Spinal cord (tissue), 10 donors: ENCODE measurements around the gene SPAG6. TPM values are rescaled to one million over a fixed set of nuclear protein-coding genes. Genes with fewer than 3 reads are reported as not detected.
A peak's percentile ranks its signal among the peaks of the same experiment; 100 is the strongest.
"Not testable (repeated sequence)": the region's sequence is repeated elsewhere in the genome, so short reads cannot be mapped to it uniquely, and the experiment has no call there.

ENCODE experiments used
- DNase-seq, 6 donors: peaks; one replicate each; pipeline versions ENCODE4 v3.0.0 to v3.0.0-alpha.2; 2013 to 2015; ENCODE audit warnings: low spot score in 6 of 6, low read depth in 4 of 6
- H3K27ac ChIP-seq: one replicate; pipeline ENCODE4 v1.5.1; 2013; ENCODE audit warnings: low read depth, low read length, control low read depth
- H3K27me3 ChIP-seq: one replicate; pipeline ENCODE4 v1.6.1; 2013; ENCODE audit warnings: low read length; ENCODE audit not compliant: control insufficient read depth, insufficient read depth
- H3K36me3 ChIP-seq: one replicate; pipeline ENCODE4 v1.6.1; 2013; ENCODE audit warnings: low read length; ENCODE audit not compliant: control insufficient read depth, insufficient read depth
- H3K4me1 ChIP-seq: one replicate; pipeline ENCODE4 v1.6.1; 2013; ENCODE audit warnings: low read length; ENCODE audit not compliant: control insufficient read depth, insufficient read depth
- H3K4me3 ChIP-seq: one replicate; pipeline ENCODE4 v1.5.1; 2013; ENCODE audit warnings: low read depth, low read length, control low read depth
- H3K9me3 ChIP-seq: one replicate; pipeline ENCODE4 v1.6.1; 2013; ENCODE audit warnings: low read length; ENCODE audit not compliant: control insufficient read depth, insufficient read depth
- WGBS: methylation state at CpG from one replicate; pipeline ENCODE4 v1.1.5; 2013; ENCODE audit warnings: missing lambda C conversion rate; ENCODE audit not compliant: insufficient coverage; 5-methylcytosine and 5-hydroxymethylcytosine counted together
- long read RNA-seq, 4 donors: transcript quantifications; one replicate each; lab custom pipeline, GENCODE V29; 2026
- polyA plus RNA-seq, 2 donors: library from polyadenylated mRNA; unstranded; fragments of 120-200 nt; gene quantifications; one replicate each; pipeline ENCODE4 v1.2.1, GENCODE V29; 2013; ENCODE audit not compliant: insufficient read length in 2 of 2
- total RNA-seq, 2 donors: library from RNA; depleted of rRNA in 1 of 2; stranded (reverse); fragments of 120-200 nt in 1 of 2; fragments of >200 nt in 1 of 2; gene quantifications; one replicate each; pipeline versions ENCODE4 v1.2.3 to v1.2.4, GENCODE V29; 2013 to 2014
- donor health status: healthy.

Gene SPAG6
- total RNA-seq (10 to 100 TPM in 1 of 2 donors, 1 to 10 TPM in 1; 4.5 to 19.4 TPM), polyA plus RNA-seq (10 to 100 TPM in 1 of 2 donors, 1 to 10 TPM in 1; 7.8 to 15.3 TPM)
- long read RNA-seq, donor 1, partial matches to known transcripts: 0 of 2 reads
- long read RNA-seq, donor 1, other reads (novel, unspliced or antisense): 0 of 2 reads
- long read RNA-seq, donor 2, partial matches to known transcripts: 0 of 3 reads
- long read RNA-seq, donor 2, other reads (novel, unspliced or antisense): 0 of 3 reads
- long read RNA-seq, donor 3, transcript SPAG6-203 (11 exons, 2,605 nt): major isoform, 5 of 5 reads
- long read RNA-seq, donor 3, partial matches to known transcripts: 0 of 5 reads
- long read RNA-seq, donor 3, other reads (novel, unspliced or antisense): 0 of 5 reads
- long read RNA-seq, donor 4, partial matches to known transcripts: 0 of 1 reads
- long read RNA-seq, donor 4, other reads (novel, unspliced or antisense): 0 of 1 reads

DNA sequence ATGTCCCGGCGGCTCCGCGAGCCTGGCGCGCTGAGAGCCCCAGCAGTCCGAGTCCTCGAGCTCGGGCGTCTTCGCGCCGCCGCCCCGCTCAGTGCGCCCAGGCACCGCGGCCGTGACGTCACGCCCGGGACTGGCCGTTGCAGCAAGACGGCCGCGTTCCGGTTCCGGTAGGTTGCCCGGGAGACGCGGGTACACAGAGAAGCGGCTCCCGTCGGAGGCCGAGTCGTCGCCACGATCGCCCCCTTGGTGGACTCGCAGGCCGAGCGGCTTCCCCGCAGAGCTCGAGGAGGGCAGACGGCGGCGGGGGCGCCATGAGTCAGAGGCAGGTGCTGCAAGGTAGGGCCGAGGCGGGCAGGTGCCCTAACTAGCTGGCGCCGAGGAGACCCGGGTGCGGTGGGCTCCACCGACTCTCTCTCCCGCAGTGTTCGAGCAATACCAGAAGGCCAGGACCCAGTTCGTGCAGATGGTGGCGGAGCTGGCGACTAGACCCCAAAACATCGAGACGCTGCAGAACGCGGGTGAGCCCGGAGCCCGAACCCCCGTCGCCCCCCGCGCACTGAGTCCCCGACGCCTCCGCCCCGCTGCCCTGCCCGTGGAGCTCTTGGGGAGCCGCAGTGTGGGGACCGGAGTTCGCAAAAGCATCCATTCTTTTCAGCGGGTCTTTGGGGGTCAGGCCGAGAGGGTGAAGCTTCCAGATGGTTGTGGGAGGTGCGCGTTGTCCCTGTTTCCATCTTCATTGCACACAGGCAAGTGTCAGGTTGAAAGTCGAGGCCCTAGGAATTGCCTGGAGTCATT lies at the start of gene SPAG6:
Gene SPAG6 (plus strand): TSS at position 196 of the 795 bp plus-strand sequence. CDS start 116 bp downstream, at position 312.
- H3K9me3 ChIP-seq: no peaks in the 10 kb centered on the region
- 1% methylated on average over 83 of the region's 83 CpGs for WGBS
- no peaks in the 10 kb centered on the region for H3K36me3 ChIP-seq
- peaks cover 67% of the 10 kb centered on the region for H3K27me3 ChIP-seq
- peak within 1 kb of the TSS; percentile 26 for H3K4me3 ChIP-seq
- no peak within 1 kb of the TSS for H3K27ac ChIP-seq
- peak in 2 of 6 donors; percentile 40 to 60 for DNase-seq
- peaks cover 16% of the 10 kb centered on the region for H3K4me1 ChIP-seq

DNA sequence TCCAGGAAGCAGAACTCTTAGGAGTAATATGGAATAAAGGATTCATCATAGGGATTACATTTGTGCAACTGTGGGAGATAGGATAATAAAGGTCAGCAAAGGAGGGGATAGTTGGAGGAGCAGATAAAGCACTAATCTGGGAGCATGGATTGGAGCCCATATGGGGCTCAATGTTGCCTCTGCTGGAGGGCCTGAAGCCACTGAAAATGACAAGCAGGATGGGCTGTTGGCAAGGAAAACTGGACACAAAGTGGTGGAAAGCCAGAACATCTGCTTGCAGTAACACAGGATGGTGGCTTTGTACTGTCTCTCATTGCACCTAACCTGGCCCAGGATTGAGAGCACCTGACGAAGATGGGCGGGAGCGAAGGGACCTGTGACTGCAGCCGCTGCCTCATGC lies 44.1 kb upstream of the SPAG6 start:
- H3K36me3 ChIP-seq: no peaks in the 10 kb centered on the region
- H3K9me3 ChIP-seq: no peaks in the 10 kb centered on the region
- H3K4me1 ChIP-seq: no peaks in the 10 kb centered on the region
- no peak overlapping the region for H3K27ac ChIP-seq
- WGBS: 93% methylated on average over 4 of the region's 4 CpGs
- DNase-seq: peak in 1 of 6 donors; percentile 32
- no peak overlapping the region for H3K4me3 ChIP-seq
- no peaks in the 10 kb centered on the region for H3K27me3 ChIP-seq

DNA sequence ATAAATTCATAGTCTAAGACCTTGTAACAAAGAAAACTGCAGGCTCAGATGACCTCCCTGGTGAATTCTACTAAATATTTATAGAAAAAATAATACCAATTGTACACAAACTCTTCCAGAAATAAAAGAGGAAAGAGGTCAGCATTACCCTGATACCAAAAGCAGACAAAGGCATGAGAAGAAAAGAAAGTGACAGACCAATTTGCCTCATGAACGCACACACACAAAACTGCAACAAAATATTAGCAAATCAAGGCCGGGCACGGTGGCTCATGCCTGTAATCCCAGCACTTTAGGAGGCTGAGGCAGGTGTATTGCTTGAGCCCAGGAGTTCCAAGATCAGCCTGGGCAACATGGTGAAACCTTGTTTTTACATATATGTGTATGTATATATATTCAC lies 41.8 kb upstream of the SPAG6 start:
- Histone ChIP-seq H3K4me1 (no peaks in the 10 kb centered on the region), H3K27ac (no peak overlapping the region), H3K9me3 (no peaks in the 10 kb centered on the region), H3K4me3 (no peak overlapping the region), H3K36me3 (no peaks in the 10 kb centered on the region), H3K27me3 (no peaks in the 10 kb centered on the region)
- DNase-seq: no peak
- no CpG with 5 or more reads among the region's 3 CpGs for WGBS

DNA sequence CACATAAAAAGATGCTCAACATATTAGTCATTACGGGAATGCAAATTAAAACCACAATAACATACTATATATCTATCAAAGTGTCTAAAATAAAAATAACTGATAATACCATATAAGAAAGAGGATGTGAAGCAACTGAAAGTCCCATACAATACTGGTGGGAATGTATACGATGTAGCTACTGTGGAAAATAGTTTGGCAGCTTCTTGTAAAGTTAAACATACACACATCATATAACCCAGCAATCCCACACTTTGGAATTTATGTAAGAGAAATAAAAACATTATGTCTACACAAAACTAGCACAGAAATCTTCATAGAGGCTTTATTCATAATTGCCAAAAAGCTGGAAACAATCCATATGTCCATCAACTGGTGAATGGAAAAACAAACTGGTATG lies 39.6 kb upstream of the SPAG6 start:
- WGBS: no CpG with 5 or more reads among the region's 2 CpGs
- H3K9me3 ChIP-seq: no peaks in the 10 kb centered on the region
- no peaks in the 10 kb centered on the region for H3K36me3 ChIP-seq
- no peak for DNase-seq
- no peaks in the 10 kb centered on the region for H3K27me3 ChIP-seq
- H3K27ac ChIP-seq: no peak overlapping the region
- H3K4me1 ChIP-seq: no peaks in the 10 kb centered on the region
- H3K4me3 ChIP-seq: no peak overlapping the region

DNA sequence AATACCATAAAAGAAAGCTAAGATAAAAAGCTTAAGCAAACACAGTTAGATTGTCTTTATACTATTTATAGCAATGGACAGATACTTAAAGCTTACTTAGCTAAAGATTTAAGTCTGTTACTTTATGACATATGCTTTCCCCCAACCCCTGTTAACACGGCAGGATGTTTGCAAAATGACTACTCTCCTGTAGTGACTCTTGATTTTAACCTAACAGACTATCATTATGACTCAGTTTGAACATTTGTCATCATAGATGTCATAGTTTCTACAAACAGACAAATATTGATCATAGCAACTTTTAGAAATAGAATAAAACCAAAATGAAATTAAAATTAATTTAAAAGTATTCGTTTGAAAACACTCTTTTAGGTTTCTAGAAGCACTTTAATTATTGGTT lies 36.9 kb upstream of the SPAG6 start:
- Histone ChIP-seq H3K27me3 (no peaks in the 10 kb centered on the region), H3K4me3 (no peak overlapping the region), H3K27ac (no peak overlapping the region), H3K4me1 (no peaks in the 10 kb centered on the region), H3K36me3 (no peaks in the 10 kb centered on the region), H3K9me3 (no peaks in the 10 kb centered on the region)
- WGBS: no CpG with 5 or more reads among the region's 2 CpGs
- DNase-seq: no peak

DNA sequence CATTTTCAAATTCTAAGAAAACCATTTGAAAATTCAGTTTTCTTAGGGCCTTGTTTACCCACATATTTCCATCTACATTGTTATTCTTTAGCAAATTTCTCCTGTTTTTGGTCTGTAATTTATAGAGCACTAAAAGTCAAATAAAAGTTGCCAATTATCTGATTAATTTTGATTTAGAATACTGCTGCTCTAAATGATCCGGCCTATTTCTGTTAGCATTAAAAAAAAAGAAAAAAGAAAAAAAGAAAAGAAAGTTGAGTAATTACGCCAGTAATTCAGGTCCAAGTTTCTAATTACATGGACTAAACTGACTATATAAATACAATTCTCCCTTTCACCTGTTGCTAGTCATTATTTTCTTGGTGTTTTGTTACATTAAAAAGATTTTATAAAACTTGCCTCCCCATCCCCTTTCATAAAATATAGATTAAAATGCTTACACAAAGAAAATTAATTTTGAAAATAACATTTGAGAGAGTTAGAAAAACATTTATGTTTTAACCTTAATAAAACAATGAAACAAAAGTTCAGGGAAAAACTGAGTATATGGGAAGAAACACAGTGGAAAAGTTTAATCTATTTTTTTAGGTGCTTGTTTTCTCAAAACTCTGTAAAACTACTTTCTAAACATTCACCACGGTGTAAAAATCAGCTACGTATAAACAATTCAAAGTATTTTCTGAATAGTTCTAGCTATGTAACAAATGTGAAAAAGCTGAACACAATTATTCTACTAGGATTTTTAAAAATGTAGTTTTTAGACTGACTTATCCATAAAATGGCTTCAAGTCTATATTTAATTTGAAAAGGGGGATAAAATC lies 35.9 kb upstream of the SPAG6 start:
- H3K36me3 ChIP-seq: no peaks in the 10 kb centered on the region
- H3K4me3 ChIP-seq: no peak overlapping the region
- H3K9me3 ChIP-seq: no peaks in the 10 kb centered on the region
- no peaks in the 10 kb centered on the region for H3K4me1 ChIP-seq
- no peak overlapping the region for H3K27ac ChIP-seq
- no peak for DNase-seq
- WGBS: no CpG with 5 or more reads among the region's 4 CpGs
- no peaks in the 10 kb centered on the region for H3K27me3 ChIP-seq

DNA sequence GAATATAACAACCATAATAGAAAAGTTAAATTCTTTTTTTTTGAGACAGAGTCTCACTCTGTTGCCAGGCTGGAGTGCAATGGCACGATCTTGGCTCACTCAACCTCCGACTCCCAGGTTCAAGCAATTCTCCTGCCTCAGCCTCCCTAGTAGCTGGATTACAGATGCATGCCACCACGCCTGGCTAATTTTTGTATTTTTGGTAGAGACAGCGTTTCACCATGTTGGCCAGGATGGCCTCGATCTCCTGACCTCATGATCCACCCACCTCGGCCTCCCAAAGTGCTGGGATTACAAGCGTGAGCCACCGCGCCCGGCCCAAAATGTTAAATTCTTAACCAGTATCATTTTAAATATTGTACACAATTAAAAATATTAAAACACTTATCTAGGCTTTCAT lies 35.3 kb upstream of the SPAG6 start:
- H3K4me1 ChIP-seq, H3K36me3 ChIP-seq, H3K27ac ChIP-seq, DNase-seq, H3K4me3 ChIP-seq, H3K27me3 ChIP-seq, H3K9me3 ChIP-seq: not testable (repeated sequence)
- WGBS: 94% methylated on average over 2 of the region's 10 CpGs

DNA sequence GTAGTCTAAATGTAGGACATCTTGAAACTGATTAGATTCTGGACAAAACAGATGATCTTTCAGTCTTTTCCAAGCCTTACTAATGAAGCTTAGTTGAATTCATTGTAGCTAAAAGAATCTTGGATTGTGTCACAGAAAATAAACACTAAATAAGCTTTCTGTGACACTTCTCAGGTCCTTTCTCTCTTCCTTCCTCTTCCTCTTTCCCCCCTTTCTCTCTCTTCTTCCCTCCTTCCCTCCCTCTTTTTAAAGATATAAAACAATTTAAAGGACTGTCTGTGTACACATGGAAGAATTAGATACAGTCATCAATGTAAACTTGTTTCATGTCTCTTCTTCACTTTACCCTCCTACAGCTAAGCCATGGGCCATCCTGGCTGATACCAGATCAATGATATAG lies 34.4 kb upstream of the SPAG6 start:
- H3K36me3 ChIP-seq: no peaks in the 10 kb centered on the region
- DNase-seq: no peak
- no peaks in the 10 kb centered on the region for H3K9me3 ChIP-seq

DNA sequence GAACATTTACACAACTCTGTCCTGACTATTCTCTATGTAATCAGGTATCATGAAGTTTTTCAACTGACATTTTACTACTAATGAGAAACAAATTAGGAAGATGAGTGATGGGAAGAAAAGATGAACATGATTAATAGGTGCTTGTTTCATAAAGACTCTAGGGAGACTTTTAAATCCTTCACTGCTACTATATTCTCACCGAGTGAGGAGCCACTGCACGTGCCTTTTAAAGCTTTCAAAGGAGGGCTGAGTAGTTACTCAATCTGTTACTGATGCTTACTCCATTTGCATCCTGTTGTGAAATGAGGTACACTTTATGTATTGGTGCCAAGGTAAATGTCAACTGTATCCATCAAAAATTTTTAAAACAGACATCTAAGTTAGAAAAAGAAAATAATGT lies 30.4 kb upstream of the SPAG6 start:
- H3K4me3 ChIP-seq: no peak overlapping the region
- peaks cover 23% of the 10 kb centered on the region for H3K27me3 ChIP-seq
- H3K4me1 ChIP-seq: no peaks in the 10 kb centered on the region
- no peak for DNase-seq
- no CpG with 5 or more reads among the region's 2 CpGs for WGBS
- no peak overlapping the region for H3K27ac ChIP-seq
- no peaks in the 10 kb centered on the region for H3K9me3 ChIP-seq
- H3K36me3 ChIP-seq: no peaks in the 10 kb centered on the region

More for the DNA sequence above, 34.4 kb upstream of the SPAG6 start:
- Histone ChIP-seq H3K4me1 (no peaks in the 10 kb centered on the region), H3K4me3 (no peak overlapping the region), H3K27ac (no peak overlapping the region), H3K27me3 (peaks cover 4% of the 10 kb centered on the region)
